ENCODE data around the gene DIS3L2. TPM values are rescaled to one million over a fixed set of nuclear protein-coding genes. Genes with fewer than 3 reads are reported as not detected.

DIS3L2 gene
- total RNA-seq, 1 experiment from 2014 or later: 39.1 TPM

- no TSS peak for BruUV-seq (replicated peaks)
- H3K4me1 ChIP-seq (replicated peaks; ENCODE audit: insufficient read depth): no peaks in the 10 kb centered on the region
- peaks cover 19% of the 10 kb centered on the region for H3K79me2 ChIP-seq (ENCODE audit: low read depth)
- H3K4me2 ChIP-seq: no peak overlapping the region
- no peak for TF ChIP-seq EZH2 (IDR thresholded peaks at IDR 0.05; ENCODE audit: low read depth)
- no peak for TF ChIP-seq CTCF (conservative IDR thresholded peaks at IDR 0.05)
- CTCF ChIA-PET: no interaction called here
- no peak for DNase-seq
- no peaks in the 10 kb centered on the region for H3K36me3 ChIP-seq (ENCODE audit: low read depth)
- H3F3A ChIP-seq (ENCODE audit: insufficient read depth, low read depth): no peaks in the 10 kb centered on the region
- H3K27ac ChIP-seq: no peak overlapping the region
- H3K9me2 ChIP-seq (ENCODE audit: insufficient read depth): no peaks in the 10 kb centered on the region
- no peak overlapping the region for H2AFZ ChIP-seq
- H3K27me3 ChIP-seq (ENCODE audit: insufficient read depth, low read depth): no peaks in the 10 kb centered on the region
- POLR2A ChIA-PET (ENCODE audit: unreplicated experiment): no interaction called here
- no peaks in the 10 kb centered on the region for H3K9me3 ChIP-seq (ENCODE audit: insufficient read depth, low read depth)
- intact Hi-C loops (cut with micrococcal nuclease; ENCODE audit: unreplicated experiment): no loop called here
- no peak overlapping the region for H3K4me3 ChIP-seq
- peaks cover 4% of the 10 kb centered on the region; the same call in 1 of the 2 replicates for H4K20me1 ChIP-seq (ENCODE audit: insufficient read depth)
These were observed 23.5 kb downstream of the DIS3L2 start for GRCh38 chr2:231984992-231985391.

- Histone ChIP-seq H3K27me3 (ENCODE audit: insufficient read depth, low read depth) (no peaks in the 10 kb centered on the region), H3K36me3 (ENCODE audit: low read depth) (no peaks in the 10 kb centered on the region), H3K4me2 (no peak overlapping the region), H3F3A (ENCODE audit: insufficient read depth, low read depth) (no peaks in the 10 kb centered on the region), H2AFZ (no peak overlapping the region), H3K4me3 (no peak overlapping the region), H4K20me1 (ENCODE audit: insufficient read depth) (peaks cover 4% of the 10 kb centered on the region; the same call in 1 of the 2 replicates), H3K79me2 (ENCODE audit: low read depth) (peaks cover 23% of the 10 kb centered on the region), H3K27ac (no peak overlapping the region), H3K9me3 (ENCODE audit: insufficient read depth, low read depth) (no peaks in the 10 kb centered on the region), H3K9me2 (ENCODE audit: insufficient read depth) (no peaks in the 10 kb centered on the region), H3K4me1 (replicated peaks; ENCODE audit: insufficient read depth) (no peaks in the 10 kb centered on the region)
- TF ChIP-seq EZH2 (IDR thresholded peaks at IDR 0.05; ENCODE audit: low read depth) (no peak), CTCF (conservative IDR thresholded peaks at IDR 0.05) (no peak)
- intact Hi-C loops (cut with micrococcal nuclease; ENCODE audit: unreplicated experiment): no loop called here
- CTCF ChIA-PET: no interaction called here
- BruUV-seq (replicated peaks): no TSS peak
- no peak for DNase-seq
- POLR2A ChIA-PET (ENCODE audit: unreplicated experiment): no interaction called here
These were observed 24.3 kb downstream of the DIS3L2 start for GRCh38 chr2:231985823-231986261.

- intact Hi-C loops (cut with micrococcal nuclease; ENCODE audit: unreplicated experiment): no loop called here
- H4K20me1 ChIP-seq (ENCODE audit: insufficient read depth): peaks cover 7% of the 10 kb centered on the region; the same call in 1 of the 2 replicates
- no TSS peak for BruUV-seq (replicated peaks)
- no peaks in the 10 kb centered on the region for H3K36me3 ChIP-seq (ENCODE audit: low read depth)
- H3K27ac ChIP-seq: no peak overlapping the region
- ChIA-PET POLR2A (ENCODE audit: unreplicated experiment) (no interaction called here), CTCF (interaction anchor here (0.5 kb wide), 1 partner anchor 21 kb away, joined by 5 read pairs; no protein-coding TSS in a partner anchor)
- no peak for DNase-seq
- H3K9me2 ChIP-seq (ENCODE audit: insufficient read depth): no peaks in the 10 kb centered on the region
- H2AFZ ChIP-seq: no peak overlapping the region
- H3K27me3 ChIP-seq (ENCODE audit: insufficient read depth, low read depth): no peaks in the 10 kb centered on the region
- no peaks in the 10 kb centered on the region for H3F3A ChIP-seq (ENCODE audit: insufficient read depth, low read depth)
- no peaks in the 10 kb centered on the region for H3K9me3 ChIP-seq (ENCODE audit: insufficient read depth, low read depth)
- no peak for TF ChIP-seq EZH2 (IDR thresholded peaks at IDR 0.05; ENCODE audit: low read depth)
- no peak for TF ChIP-seq CTCF (conservative IDR thresholded peaks at IDR 0.05)
- H3K79me2 ChIP-seq (ENCODE audit: low read depth): peaks cover 25% of the 10 kb centered on the region
- no peak overlapping the region for H3K4me3 ChIP-seq
- no peak overlapping the region for H3K4me2 ChIP-seq
- no peaks in the 10 kb centered on the region for H3K4me1 ChIP-seq (replicated peaks; ENCODE audit: insufficient read depth)
These were observed 25.7 kb downstream of the DIS3L2 start for GRCh38 chr2:231987124-231987727.
